ENCODE data around the gene RPL35. TPM values are rescaled to one million over a fixed set of nuclear protein-coding genes. Genes with fewer than 3 reads are reported as not detected.

RPL35 gene
- total RNA-seq, 1 donor from 2014 or later = 3,391 TPM

DNA sequence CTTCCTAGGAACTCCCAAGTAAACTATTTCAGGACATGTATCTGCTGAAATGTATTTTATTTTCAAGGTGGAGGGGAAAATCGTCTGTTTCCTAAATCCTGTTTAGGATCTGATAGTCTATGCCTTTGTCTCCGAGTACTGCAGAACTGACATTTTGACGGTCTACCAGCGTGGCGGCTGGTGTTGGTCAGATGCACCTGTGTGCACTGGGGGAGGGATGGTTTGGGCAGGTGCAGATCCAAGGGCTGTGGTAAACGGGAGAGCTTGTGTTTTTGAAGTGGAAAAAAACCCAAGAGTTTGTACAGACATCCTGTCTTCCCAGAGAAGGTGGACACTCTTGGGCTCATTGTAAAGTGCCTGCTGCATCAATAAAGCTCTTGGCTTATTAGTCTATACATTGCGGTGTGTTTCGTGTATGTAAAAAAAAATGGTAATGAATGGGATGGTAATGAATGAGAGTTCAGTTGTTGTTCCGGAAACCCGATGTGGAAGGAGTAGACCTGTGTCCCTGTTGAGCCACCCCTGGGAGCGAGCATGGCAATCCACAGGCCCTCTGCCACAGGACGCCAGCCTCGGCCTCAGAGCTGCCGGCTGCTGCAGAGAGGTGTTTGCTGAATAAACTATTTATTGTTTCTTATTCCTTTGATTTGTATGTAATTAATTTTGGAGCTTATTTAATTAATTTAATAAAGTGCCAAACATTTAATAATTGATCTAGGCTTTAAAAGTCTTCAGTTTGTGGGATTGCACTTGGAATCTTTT lies 15.4 kb upstream of the RPL35 start:
- DNase-seq (ENCODE audit: low read depth) = no peak
- peaks cover 29% of the 10 kb centered on the region for H3K36me3 ChIP-seq (ENCODE audit: control insufficient read depth, insufficient read depth, low read length)
- no peak for FAIRE-seq
- no peak overlapping the region for H3K4me3 ChIP-seq (ENCODE audit: low read depth, low read length)
- no peaks in the 10 kb centered on the region for H3K27me3 ChIP-seq (ENCODE audit: control insufficient read depth, insufficient read depth, low read length)
- TF ChIP-seq, protein P1, sequence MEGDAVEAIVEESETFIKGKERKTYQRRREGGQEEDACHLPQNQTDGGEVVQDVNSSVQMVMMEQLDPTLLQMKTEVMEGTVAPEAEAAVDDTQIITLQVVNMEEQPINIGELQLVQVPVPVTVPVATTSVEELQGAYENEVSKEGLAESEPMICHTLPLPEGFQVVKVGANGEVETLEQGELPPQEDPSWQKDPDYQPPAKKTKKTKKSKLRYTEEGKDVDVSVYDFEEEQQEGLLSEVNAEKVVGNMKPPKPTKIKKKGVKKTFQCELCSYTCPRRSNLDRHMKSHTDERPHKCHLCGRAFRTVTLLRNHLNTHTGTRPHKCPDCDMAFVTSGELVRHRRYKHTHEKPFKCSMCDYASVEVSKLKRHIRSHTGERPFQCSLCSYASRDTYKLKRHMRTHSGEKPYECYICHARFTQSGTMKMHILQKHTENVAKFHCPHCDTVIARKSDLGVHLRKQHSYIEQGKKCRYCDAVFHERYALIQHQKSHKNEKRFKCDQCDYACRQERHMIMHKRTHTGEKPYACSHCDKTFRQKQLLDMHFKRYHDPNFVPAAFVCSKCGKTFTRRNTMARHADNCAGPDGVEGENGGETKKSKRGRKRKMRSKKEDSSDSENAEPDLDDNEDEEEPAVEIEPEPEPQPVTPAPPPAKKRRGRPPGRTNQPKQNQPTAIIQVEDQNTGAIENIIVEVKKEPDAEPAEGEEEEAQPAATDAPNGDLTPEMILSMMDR (IDR thresholded peaks at IDR 0.05; ENCODE audit: insufficient read depth, low read length, severe bottlenecking) = no peak

DNA sequence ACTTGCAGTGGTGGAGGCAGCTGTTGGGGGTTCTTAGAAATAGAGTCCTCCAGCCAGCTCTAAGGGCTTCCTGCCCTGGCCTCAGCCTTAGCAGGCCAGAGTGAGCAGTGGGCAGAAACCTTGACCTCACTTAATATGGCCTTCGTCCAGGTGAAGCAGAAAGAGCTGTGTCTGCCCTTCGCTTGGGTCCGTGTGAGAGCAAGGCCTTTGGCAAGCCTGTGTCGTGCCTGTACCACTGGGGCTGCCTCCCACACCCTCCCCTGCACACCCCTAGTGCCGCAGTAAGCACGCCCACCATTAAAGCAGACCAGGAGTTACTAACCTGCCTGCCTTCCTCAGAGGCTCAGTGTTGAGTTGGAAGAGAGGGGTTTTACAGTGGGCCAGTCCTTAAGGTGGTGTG lies 13.7 kb upstream of the RPL35 start:
- Histone ChIP-seq H3K4me3 (ENCODE audit: low read depth, low read length) (no peak overlapping the region), H3K36me3 (ENCODE audit: control insufficient read depth, insufficient read depth, low read length) (peaks cover 36% of the 10 kb centered on the region), H3K27me3 (ENCODE audit: control insufficient read depth, insufficient read depth, low read length) (no peaks in the 10 kb centered on the region)
- DNase-seq (ENCODE audit: low read depth) (no peak), FAIRE-seq (no peak)
- TF ChIP-seq, protein P1 (IDR thresholded peaks at IDR 0.05; ENCODE audit: insufficient read depth, low read length, severe bottlenecking) = no peak

DNA sequence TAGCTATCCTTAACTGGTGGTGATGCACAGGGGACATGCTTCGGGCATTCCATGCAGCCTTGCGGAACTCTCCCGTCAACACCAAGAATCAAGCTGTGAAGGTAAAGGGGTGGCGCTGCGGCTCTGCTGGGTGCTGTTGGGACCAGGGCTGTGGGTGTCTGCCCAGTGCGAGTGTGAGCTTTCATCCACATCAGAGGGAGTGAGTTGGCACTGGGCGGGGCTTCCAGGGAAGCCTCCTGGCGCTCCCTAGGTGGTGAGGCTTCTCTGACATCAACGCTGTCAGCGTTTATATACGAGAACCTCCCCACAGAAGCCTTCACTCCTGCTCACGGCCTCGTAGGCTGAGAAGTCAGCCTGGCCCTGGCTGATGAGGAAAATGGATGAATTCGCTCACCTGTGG lies 11.9 kb upstream of the RPL35 start:
- TF ChIP-seq, protein P1 (IDR thresholded peaks at IDR 0.05; ENCODE audit: insufficient read depth, low read length, severe bottlenecking) = no peak
- Histone ChIP-seq H3K4me3 (ENCODE audit: low read depth, low read length) (no peak overlapping the region), H3K27me3 (ENCODE audit: control insufficient read depth, insufficient read depth, low read length) (no peaks in the 10 kb centered on the region), H3K36me3 (ENCODE audit: control insufficient read depth, insufficient read depth, low read length) (peaks cover 35% of the 10 kb centered on the region)
- DNase-seq (ENCODE audit: low read depth) (no peak), FAIRE-seq (no peak)

DNA sequence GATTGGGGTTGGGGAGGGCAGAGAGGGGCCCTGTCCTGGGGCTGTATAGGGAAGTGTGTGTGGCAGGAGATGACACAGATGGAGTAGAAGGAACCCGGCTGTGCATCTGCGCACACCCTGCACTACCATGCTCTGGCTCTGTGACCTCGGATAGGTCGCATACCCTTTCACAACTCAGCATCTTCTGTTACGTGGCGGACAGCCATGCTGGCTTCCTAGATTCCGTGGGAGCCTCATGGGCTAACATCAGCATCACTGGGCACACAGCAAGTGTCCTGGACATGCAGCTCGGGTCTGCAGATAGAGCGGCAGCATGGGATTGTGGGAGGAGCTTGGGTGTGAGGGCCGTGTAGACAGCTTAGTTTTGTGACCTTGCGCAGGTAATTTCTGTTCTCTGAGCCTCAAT lies 9.4 kb upstream of the RPL35 start:
- TF ChIP-seq, protein P1 (IDR thresholded peaks at IDR 0.05; ENCODE audit: insufficient read depth, low read length, severe bottlenecking) = no peak
- no peak for FAIRE-seq

DNA sequence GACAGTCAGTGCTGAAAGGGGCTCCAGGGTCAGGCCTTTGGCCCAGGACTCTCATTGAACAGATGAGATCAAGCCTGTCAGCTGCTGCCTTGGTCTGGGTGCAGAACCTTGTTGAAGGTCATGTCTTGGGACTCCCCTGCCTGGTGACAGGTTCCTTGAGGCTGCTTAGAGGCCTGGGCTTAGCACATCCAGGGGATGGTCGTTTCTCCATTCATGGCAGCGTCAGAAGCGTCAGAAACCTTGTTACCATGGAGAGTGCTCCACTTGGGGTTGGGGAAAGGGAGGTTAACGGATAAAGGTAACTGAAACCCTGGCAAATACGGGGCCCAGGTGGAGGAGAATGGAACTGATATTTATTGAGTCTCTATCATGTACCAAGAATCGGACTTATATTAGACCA lies 9.0 kb upstream of the RPL35 start:
- FAIRE-seq (no peak), DNase-seq (ENCODE audit: low read depth) (no peak)
- H3K36me3 ChIP-seq (ENCODE audit: control insufficient read depth, insufficient read depth, low read length) = peaks cover 27% of the 10 kb centered on the region
- H3K4me3 ChIP-seq (ENCODE audit: low read depth, low read length) = peak overlapping the region; percentile 97
- TF ChIP-seq, protein P1 (IDR thresholded peaks at IDR 0.05; ENCODE audit: insufficient read depth, low read length, severe bottlenecking) = no peak
- no peaks in the 10 kb centered on the region for H3K27me3 ChIP-seq (ENCODE audit: control insufficient read depth, insufficient read depth, low read length)

More for the DNA sequence above, 9.4 kb upstream of the RPL35 start:
- Histone ChIP-seq H3K4me3 (ENCODE audit: low read depth, low read length) (no peak overlapping the region), H3K36me3 (ENCODE audit: control insufficient read depth, insufficient read depth, low read length) (peaks cover 30% of the 10 kb centered on the region), H3K27me3 (ENCODE audit: control insufficient read depth, insufficient read depth, low read length) (no peaks in the 10 kb centered on the region)
- no peak for DNase-seq (ENCODE audit: low read depth)

Measured in bronchial epithelial cell (primary cell).